GM18951 (cell line): ENCODE results near the gene CACNB1.

Source experiments
- POLR2A ChIP-seq: IDR thresholded peaks from 4 replicates; pipeline ENCODE4 v1.6.1; 2011; ENCODE audit warnings: mild to moderate bottlenecking; ENCODE audit not compliant: insufficient read length, insufficient read depth; ENCODE audit errors: extremely low read depth
- in situ Hi-C: fragments of 300-500 bp; cut with MboI; formaldehyde crosslinking; loops from one replicate; pipeline ENCODE4 v1.12.0; 2022; ENCODE audit warnings: low sequenced_read_pairs, mixed read lengths, inconsistent platforms; ENCODE audit not compliant: unreplicated experiment

CACNB1 gene

GRCh38 chr17:39231591-39232551 lies 34.4 kb upstream of the CACNB1 start:
- no peak for TF ChIP-seq POLR2A
- in situ Hi-C loops, result no loop called here

- no peak for TF ChIP-seq POLR2A
Observed at GRCh38 chr17:39231091-39231561, 33.7 kb upstream of the CACNB1 start.

GRCh38 chr17:39230361-39230760 lies 32.9 kb upstream of the CACNB1 start:
- in situ Hi-C loops, result no loop called here
- TF ChIP-seq POLR2A, result no peak

More at GRCh38 chr17:39231091-39231561, 33.7 kb upstream of the CACNB1 start:
- in situ Hi-C loops, result no loop called here

- in situ Hi-C loops, result no loop called here
- no peak for TF ChIP-seq POLR2A
Observed at GRCh38 chr17:39229274-39229913, 31.9 kb upstream of the CACNB1 start.

- no peak for TF ChIP-seq POLR2A
- in situ Hi-C loops, result no loop called here
Observed at GRCh38 chr17:39227364-39227919, 30.0 kb upstream of the CACNB1 start.

- no peak for TF ChIP-seq POLR2A
- in situ Hi-C loops, result no loop called here
Observed at GRCh38 chr17:39225959-39226683, 28.7 kb upstream of the CACNB1 start.

- TF ChIP-seq POLR2A, result no peak
- in situ Hi-C loops, result no loop called here
Observed at GRCh38 chr17:39225308-39225958, 28.0 kb upstream of the CACNB1 start, which contains the start of gene STAC2. Gene STAC2, minus strand, starts transcription at chr17:39225945. Its CDS starts 443 bp downstream, at chr17:39225502.

- in situ Hi-C loops, result no loop called here
- TF ChIP-seq POLR2A, result no peak
Observed at GRCh38 chr17:39224778-39225307, 27.4 kb upstream of the CACNB1 start.

GRCh38 chr17:39223907-39224777 lies 26.7 kb upstream of the CACNB1 start:
- in situ Hi-C loops, result no loop called here
- no peak for TF ChIP-seq POLR2A

- no peak for TF ChIP-seq POLR2A
- in situ Hi-C loops, result no loop called here
Observed at GRCh38 chr17:39222866-39223834, 25.7 kb upstream of the CACNB1 start.

- in situ Hi-C loops, result no loop called here
- no peak for TF ChIP-seq POLR2A
Observed at GRCh38 chr17:39222151-39222550, 24.7 kb upstream of the CACNB1 start.
